H9 (cell line): ENCODE data around the gene ADGRL3. TPM values are rescaled to one million over a fixed set of nuclear protein-coding genes. Genes with fewer than 3 reads are reported as not detected.

ENCODE experiments used
- DNase-seq: peaks from one replicate; pipeline ENCODE4 v3.0.0-alpha.2; 2017
- H2AFZ ChIP-seq: one replicate; pipeline ENCODE4 v1.6.1; 2013; ENCODE audit warnings: mild to moderate bottlenecking, low read length, control low read depth, moderate library complexity
- H2AK5ac ChIP-seq: 2 replicates; pipeline ENCODE4 v1.6.1; 2013; ENCODE audit warnings: low read length, control low read depth, mixed read lengths; ENCODE audit not compliant: insufficient read length
- H2BK120ac ChIP-seq: one replicate; pipeline ENCODE4 v1.6.1; 2013; ENCODE audit warnings: low read depth, mild to moderate bottlenecking, low read length, control low read depth, inconsistent platforms; ENCODE audit not compliant: poor library complexity, severe bottlenecking
- H2BK12ac ChIP-seq: 2 replicates; pipeline ENCODE4 v1.6.1; 2013; ENCODE audit warnings: low read length, control low read depth, mixed read lengths, low read depth; ENCODE audit not compliant: insufficient read length
- H2BK15ac ChIP-seq: 2 replicates; pipeline ENCODE4 v1.6.1; 2013; ENCODE audit warnings: low read depth, low read length, control low read depth
- H2BK20ac ChIP-seq: one replicate; pipeline ENCODE4 v1.6.1; 2013; ENCODE audit warnings: low read depth, mild to moderate bottlenecking, low read length, control low read depth, inconsistent platforms; ENCODE audit not compliant: poor library complexity, severe bottlenecking
- H2BK5ac ChIP-seq: 2 replicates; pipeline ENCODE4 v1.6.1; 2013; ENCODE audit warnings: low read length, control low read depth, mixed read lengths; ENCODE audit not compliant: insufficient read length
- H3K14ac ChIP-seq: 2 replicates; pipeline ENCODE4 v1.6.1; 2013; ENCODE audit warnings: low read length, control low read depth; ENCODE audit not compliant: insufficient read depth
- H3K18ac ChIP-seq: 2 replicates; pipeline ENCODE4 v1.6.1; 2013; ENCODE audit warnings: low read depth, mild to moderate bottlenecking, mixed read lengths, low read length, control low read depth; ENCODE audit not compliant: insufficient read length
- H3K23ac ChIP-seq: 2 replicates; pipeline ENCODE4 v1.6.1; 2013; ENCODE audit warnings: low read length, control low read depth, mixed read lengths, low read depth; ENCODE audit not compliant: insufficient read length
- H3K23me2 ChIP-seq: 2 replicates; pipeline ENCODE4 v1.6.1; 2013; ENCODE audit warnings: low read depth, mild to moderate bottlenecking, mixed read lengths, low read length, control low read depth; ENCODE audit not compliant: insufficient read length, poor library complexity, severe bottlenecking
- H3K27ac ChIP-seq: 2 replicates; pipeline ENCODE4 v1.5.1; 2013; ENCODE audit warnings: low read length, control low read depth, mixed read lengths, low read depth; ENCODE audit not compliant: insufficient read length
- H3K27me3 ChIP-seq: 2 replicates; pipeline ENCODE4 v1.6.1; 2013; ENCODE audit warnings: low read length, control low read depth, inconsistent platforms; ENCODE audit not compliant: insufficient read depth
- H3K4ac ChIP-seq: 2 replicates; pipeline ENCODE4 v1.6.1; 2013; ENCODE audit warnings: low read depth, mild to moderate bottlenecking, control low read depth, inconsistent platforms, low read length, moderate library complexity
- H3K4me1 ChIP-seq: 2 replicates; pipeline ENCODE4 v1.6.1; 2013; ENCODE audit warnings: low read length, control low read depth, inconsistent platforms; ENCODE audit not compliant: insufficient read depth
- H3K4me2 ChIP-seq: 2 replicates; pipeline ENCODE4 v1.6.1; 2013; ENCODE audit warnings: low read length, control low read depth, mixed read lengths; ENCODE audit not compliant: insufficient read length, insufficient read depth
- H3K56ac ChIP-seq: 2 replicates; pipeline ENCODE4 v1.6.1; 2013; ENCODE audit warnings: low read depth, mild to moderate bottlenecking, mixed read lengths, low read length, control low read depth; ENCODE audit not compliant: insufficient read length
- H3K79me1 ChIP-seq: 2 replicates; pipeline ENCODE4 v1.6.1; 2013; ENCODE audit warnings: low read depth, mild to moderate bottlenecking, moderate library complexity, low read length, control low read depth, inconsistent platforms; ENCODE audit not compliant: insufficient read depth, poor library complexity, severe bottlenecking
- H3K79me2 ChIP-seq: 2 replicates; pipeline ENCODE4 v1.6.1; 2013; ENCODE audit warnings: low read length, control low read depth, inconsistent platforms; ENCODE audit not compliant: insufficient read depth
- H3K9ac ChIP-seq: 2 replicates; pipeline ENCODE4 v1.6.1; 2013; ENCODE audit warnings: low read length, control low read depth, mixed read lengths; ENCODE audit not compliant: insufficient read length; ENCODE audit errors: extremely low read depth
- H3K9me3 ChIP-seq: one replicate; pipeline ENCODE4 v1.6.1; 2013; ENCODE audit warnings: low read depth, low read length, inconsistent platforms; ENCODE audit not compliant: control insufficient read depth
- H3T11ph ChIP-seq: one replicate; pipeline ENCODE4 v1.6.1; 2013; ENCODE audit warnings: mild to moderate bottlenecking, low read length, control low read depth, inconsistent platforms
- H4K20me1 ChIP-seq: one replicate; pipeline ENCODE4 v1.6.1; 2013; ENCODE audit not compliant: control insufficient read depth, insufficient read length, insufficient read depth
- H4K5ac ChIP-seq: 2 replicates; pipeline ENCODE4 v1.6.1; 2013; ENCODE audit warnings: low read depth, mild to moderate bottlenecking, mixed read lengths, low read length, control low read depth; ENCODE audit not compliant: insufficient read length
- H4K8ac ChIP-seq: replicated peaks from 2 replicates; pipeline ENCODE4 v1.6.1; 2013; ENCODE audit warnings: low read length, control low read depth, mixed read lengths, low read depth; ENCODE audit not compliant: insufficient read length
- H4K91ac ChIP-seq: 2 replicates; pipeline ENCODE4 v1.6.1; 2013; ENCODE audit warnings: low read depth, mild to moderate bottlenecking, moderate library complexity, mixed read lengths, low read length, control low read depth; ENCODE audit not compliant: insufficient read length
- H3K27ac Mint-ChIP-seq, 3 experiments: 2 replicates in 2 of 3; 3 replicates in 1 of 3; pipeline ENCODE4 v1.8.0; 2020 to 2021; ENCODE audit warnings: mixed read lengths in 3 of 3, mild to moderate bottlenecking in 1 of 3, moderate library complexity in 1 of 3
- H3K27me3 Mint-ChIP-seq: 2 replicates; pipeline ENCODE4 v1.8.0; 2021; ENCODE audit warnings: low read depth, mild to moderate bottlenecking, moderate library complexity, mixed read lengths
- H3K36me3 Mint-ChIP-seq, 3 experiments: 2 replicates in 2 of 3; 3 replicates in 1 of 3; pipeline ENCODE4 v1.8.0; 2020 to 2021; ENCODE audit warnings: low read depth in 3 of 3, mixed read lengths in 3 of 3; ENCODE audit not compliant: insufficient read depth in 1 of 3
- H3K4me1 Mint-ChIP-seq, 2 experiments: 2 replicates each; pipeline ENCODE4 v1.8.0; 2020; ENCODE audit warnings: mixed read lengths in 2 of 2
- H3K4me3 Mint-ChIP-seq, 2 experiments: 2 replicates in 1 of 2; 3 replicates in 1 of 2; pipeline ENCODE4 v1.8.0; 2020 to 2021; ENCODE audit warnings: mild to moderate bottlenecking in 2 of 2, mixed read lengths in 2 of 2, moderate library complexity in 1 of 2
- H3K9me3 Mint-ChIP-seq, 2 experiments: 2 replicates in 1 of 2; 3 replicates in 1 of 2; pipeline ENCODE4 v1.8.0; 2020; ENCODE audit warnings: mild to moderate bottlenecking in 2 of 2, mixed read lengths in 2 of 2, moderate library complexity in 1 of 2
- WGBS: extraction: QIAGEN DNeasy Blood & Tissue Kit; methylation state at CpG from one replicate; pipeline ENCODE4 v1.1.7; 2013; ENCODE audit warnings: missing lambda C conversion rate, low lambda C conversion rate, mixed read lengths; ENCODE audit not compliant: insufficient read length; ENCODE audit errors: extremely low coverage; 5-methylcytosine and 5-hydroxymethylcytosine counted together
- total RNA-seq: library from RNA; stranded (reverse); gene quantifications from 2 replicates; pipeline ENCODE4 v1.2.1, GENCODE V29; 2021
- TF ChIP-seq, protein P1 (sequence below): fragments of 200-600 bp; sonication (generic); conservative IDR thresholded peaks from 3 replicates; pipeline ENCODE4 v1.8.0; 2021; ENCODE audit warnings: antibody characterized with exemption, mild to moderate bottlenecking

Gene ADGRL3
- total RNA-seq, 1 experiment from 2014 or later: 5.9 TPM

DNA sequence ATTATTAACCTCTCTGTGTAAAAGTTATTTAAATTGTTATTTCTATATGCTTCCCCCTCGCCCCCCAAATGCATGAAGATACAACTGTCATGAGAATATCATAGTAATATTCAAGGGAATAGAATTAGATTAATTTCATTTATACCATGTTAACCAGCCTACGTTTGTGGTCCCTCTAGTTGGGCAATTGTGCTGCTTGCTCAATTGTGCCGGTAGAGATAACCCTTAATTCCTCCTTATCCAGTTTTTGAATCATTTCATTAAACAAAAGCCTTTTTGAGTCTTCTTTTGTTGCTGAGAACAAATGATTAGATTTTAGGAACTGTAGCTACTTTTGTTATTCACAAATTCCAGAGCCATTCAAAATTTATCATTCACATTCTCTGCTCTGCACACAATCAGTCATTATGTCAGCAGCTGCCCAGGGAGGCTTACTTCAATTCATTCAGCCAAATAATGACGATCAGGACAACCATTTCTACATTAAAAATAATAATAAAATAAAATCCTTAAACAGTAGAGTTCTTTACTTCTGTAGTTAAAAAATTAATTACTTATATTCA, 98.1 kb downstream of the ADGRL3 start:
- no peak overlapping the region for H2BK20ac ChIP-seq
- no peaks in the 10 kb centered on the region for H3K27me3 Mint-ChIP-seq
- H2BK120ac ChIP-seq: no peak overlapping the region
- no peaks in the 10 kb centered on the region for H3K79me2 ChIP-seq
- H3K79me1 ChIP-seq: no peaks in the 10 kb centered on the region
- TF ChIP-seq, protein P1, sequence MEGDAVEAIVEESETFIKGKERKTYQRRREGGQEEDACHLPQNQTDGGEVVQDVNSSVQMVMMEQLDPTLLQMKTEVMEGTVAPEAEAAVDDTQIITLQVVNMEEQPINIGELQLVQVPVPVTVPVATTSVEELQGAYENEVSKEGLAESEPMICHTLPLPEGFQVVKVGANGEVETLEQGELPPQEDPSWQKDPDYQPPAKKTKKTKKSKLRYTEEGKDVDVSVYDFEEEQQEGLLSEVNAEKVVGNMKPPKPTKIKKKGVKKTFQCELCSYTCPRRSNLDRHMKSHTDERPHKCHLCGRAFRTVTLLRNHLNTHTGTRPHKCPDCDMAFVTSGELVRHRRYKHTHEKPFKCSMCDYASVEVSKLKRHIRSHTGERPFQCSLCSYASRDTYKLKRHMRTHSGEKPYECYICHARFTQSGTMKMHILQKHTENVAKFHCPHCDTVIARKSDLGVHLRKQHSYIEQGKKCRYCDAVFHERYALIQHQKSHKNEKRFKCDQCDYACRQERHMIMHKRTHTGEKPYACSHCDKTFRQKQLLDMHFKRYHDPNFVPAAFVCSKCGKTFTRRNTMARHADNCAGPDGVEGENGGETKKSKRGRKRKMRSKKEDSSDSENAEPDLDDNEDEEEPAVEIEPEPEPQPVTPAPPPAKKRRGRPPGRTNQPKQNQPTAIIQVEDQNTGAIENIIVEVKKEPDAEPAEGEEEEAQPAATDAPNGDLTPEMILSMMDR: no peak
- no peaks in the 10 kb centered on the region for H4K20me1 ChIP-seq
- no peak overlapping the region for H3K23ac ChIP-seq
- H3K9ac ChIP-seq: no peak overlapping the region
- H3K27ac Mint-ChIP-seq: peak overlapping the region in 2 of 3 experiments; percentile 89 to 93; a peak in 3 of 7 replicates
- H4K8ac ChIP-seq: no peak overlapping the region
- H2AFZ ChIP-seq: no peak overlapping the region
- no peaks in the 10 kb centered on the region for H3K9me3 Mint-ChIP-seq
- H3K9me3 ChIP-seq: no peaks in the 10 kb centered on the region
- H2BK5ac ChIP-seq: no peak overlapping the region
- H3K4ac ChIP-seq: no peak overlapping the region
- no peaks in the 10 kb centered on the region for H3K23me2 ChIP-seq
- H3K27me3 ChIP-seq: no peaks in the 10 kb centered on the region
- no peak overlapping the region for H2BK15ac ChIP-seq
- no peak overlapping the region for H3K14ac ChIP-seq
- H3K4me2 ChIP-seq: no peak overlapping the region
- H3K4me1 Mint-ChIP-seq: peaks cover 20 to 55% of the 10 kb centered on the region in 2 experiments
- no peak for DNase-seq
- no peaks in the 10 kb centered on the region for H3K36me3 Mint-ChIP-seq
- no peak overlapping the region for H3K27ac ChIP-seq
- no peak overlapping the region; a peak in 1 of 5 replicates for H3K4me3 Mint-ChIP-seq
- H2BK12ac ChIP-seq: no peak overlapping the region
- no peak overlapping the region for H4K5ac ChIP-seq
- no peak overlapping the region for H4K91ac ChIP-seq
- no CpG with 5 or more reads among the region's 4 CpGs for WGBS
- H3K4me1 ChIP-seq: peaks cover 4% of the 10 kb centered on the region; the same call in 1 of the 2 replicates
- no peak overlapping the region for H3K56ac ChIP-seq
- no peak overlapping the region for H2AK5ac ChIP-seq
- H3K18ac ChIP-seq: no peak overlapping the region
- no peak overlapping the region for H3T11ph ChIP-seq
